ENCODE measurements around the gene FOXJ3.

FOXJ3 gene

DNA sequence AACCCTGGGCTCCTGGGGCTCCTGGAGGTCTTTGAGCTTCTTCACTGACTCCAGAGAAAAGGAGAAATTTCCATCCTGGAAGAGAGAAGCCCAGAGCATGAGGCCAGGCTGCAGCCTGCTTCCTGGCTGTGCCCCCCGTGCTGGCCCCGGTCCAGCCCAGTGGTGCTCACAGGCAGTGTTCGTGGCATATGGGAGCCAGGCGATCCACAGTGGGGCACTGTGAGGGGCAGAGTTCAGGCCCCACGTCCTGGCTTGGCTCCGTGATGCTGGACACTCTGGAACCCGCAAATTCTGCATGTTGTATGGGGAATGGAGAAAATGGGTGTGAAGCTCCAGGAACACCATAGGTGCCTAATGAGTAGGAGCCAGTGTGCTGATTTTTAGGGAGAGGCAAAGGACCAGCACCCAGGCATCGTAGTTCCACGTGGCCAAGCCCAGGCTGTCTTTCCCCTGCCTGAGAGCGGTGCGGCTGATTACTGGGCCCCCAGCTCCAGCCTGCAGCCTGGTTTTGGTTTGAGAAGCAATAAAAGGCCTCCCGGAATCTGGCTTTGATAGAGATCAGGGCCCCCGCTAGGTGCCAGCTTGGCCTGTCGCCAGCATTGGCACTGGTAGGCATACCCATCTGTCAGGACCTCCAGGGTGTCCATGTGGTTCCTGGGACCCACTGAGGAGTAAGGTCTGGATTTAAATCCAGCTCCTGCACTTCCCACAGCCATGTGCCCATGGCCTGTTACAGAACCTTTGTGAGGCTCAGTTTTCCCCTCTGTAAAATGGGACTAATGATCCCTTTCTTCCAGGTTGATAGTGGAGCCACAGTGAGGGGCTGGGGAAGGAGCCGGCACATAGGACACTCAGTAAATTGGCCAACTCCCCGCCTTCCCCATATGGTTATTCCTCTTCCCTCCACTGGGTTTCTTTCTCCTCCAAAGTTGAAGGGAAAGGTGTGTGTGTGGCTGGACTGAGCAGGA is 171.2 kb downstream of the FOXJ3 start:
- DNase-seq, result no peak

GRCh38 chr1:42163114-42163513 is 171.9 kb downstream of the FOXJ3 start:
- no peak for DNase-seq

DNA sequence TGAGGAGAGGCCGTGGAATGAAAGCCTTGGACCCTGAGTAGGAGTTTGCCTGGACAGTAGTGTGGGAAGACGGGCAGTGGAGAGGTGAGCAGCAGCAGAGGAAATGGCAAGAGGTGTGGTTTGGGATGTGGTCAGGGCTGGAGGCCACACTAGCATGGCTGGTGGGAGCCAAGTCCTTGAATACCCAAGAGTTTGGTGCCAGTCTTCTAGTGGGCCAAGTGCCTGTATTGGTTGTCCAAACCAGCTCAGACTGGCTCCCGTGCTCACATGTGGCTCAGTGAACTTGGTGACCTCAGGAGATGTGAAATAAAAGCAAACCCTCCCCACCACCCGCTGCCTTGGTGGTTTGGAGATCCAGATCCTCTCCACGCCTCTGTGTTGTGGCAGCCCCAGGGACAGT is 172.9 kb downstream of the FOXJ3 start:
- DNase-seq, result no peak

GRCh38 chr1:42158189-42158588 is 176.8 kb downstream of the FOXJ3 start:
- DNase-seq, result no peak

- DNase-seq, result peak; percentile 4
Observed at GRCh38 chr1:42157667-42158066, 177.4 kb downstream of the FOXJ3 start.

DNA sequence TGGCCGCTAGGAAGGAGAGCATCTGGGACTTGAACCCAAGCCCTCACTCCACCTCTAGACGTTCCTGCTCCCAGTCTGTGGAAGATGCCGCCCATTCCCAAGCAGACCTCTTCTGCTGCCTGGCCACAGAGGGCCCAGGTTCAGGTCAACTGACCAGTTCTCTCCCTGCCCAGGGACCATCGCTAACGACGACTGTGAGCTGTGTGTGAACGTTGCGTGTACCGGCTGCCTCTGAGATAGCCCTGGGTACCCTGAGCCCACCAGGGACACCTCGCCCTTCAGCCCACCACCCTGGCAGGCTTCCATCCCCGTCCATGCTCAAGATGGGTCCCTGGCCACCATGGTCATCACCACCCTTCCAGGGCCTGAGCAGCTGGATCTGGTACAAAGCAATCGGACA is 179.7 kb downstream of the FOXJ3 start:
- no peak for DNase-seq

DNA sequence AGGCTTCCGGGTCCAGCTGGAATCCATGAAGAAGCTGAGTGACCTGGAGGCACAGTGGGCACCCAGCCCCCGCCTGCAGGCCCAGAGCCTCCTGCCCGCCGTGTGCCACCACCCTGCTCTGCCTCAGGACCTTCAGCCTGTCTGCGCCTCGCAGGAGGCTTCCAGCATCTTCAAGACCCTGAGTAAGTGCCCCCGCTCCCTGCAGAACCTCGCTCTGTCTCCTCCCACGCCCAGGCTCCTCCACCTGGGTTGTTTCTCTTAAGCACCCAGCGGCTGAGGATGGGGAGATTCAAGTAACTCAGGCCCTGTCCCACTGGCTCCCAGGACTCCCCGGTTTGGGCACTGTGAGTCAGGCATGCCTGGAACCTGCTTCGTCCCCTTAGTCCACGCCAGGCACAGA is 180.3 kb downstream of the FOXJ3 start:
- no peak for DNase-seq

DNA sequence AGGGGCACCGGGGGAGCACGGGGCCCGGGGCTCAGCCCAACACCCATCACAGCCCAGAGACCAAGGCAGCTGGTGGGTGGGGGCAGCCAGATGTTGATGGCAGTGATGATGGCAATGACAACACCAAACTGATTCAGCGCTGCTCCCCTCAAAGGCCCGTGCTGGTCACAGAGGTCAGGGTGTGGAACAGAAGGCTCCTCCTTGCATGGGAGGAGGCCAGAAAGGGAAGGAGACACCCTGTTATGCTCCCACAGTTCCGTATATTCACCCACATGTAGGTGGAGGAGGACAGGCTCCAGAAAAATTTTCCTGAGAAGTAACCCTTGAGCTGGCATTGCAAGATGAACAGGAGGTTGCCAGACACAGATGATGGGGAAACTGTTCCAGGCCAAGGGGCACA is 181.4 kb downstream of the FOXJ3 start:
- DNase-seq, result no peak

GRCh38 chr1:42152907-42153600 is 182.0 kb downstream of the FOXJ3 start, which contains the start of gene GUCA2B:
GUCA2B (plus strand) TSS chr1:42153410; CDS start chr1:42153451, 41 bp downstream.
- no peak for DNase-seq

DNA sequence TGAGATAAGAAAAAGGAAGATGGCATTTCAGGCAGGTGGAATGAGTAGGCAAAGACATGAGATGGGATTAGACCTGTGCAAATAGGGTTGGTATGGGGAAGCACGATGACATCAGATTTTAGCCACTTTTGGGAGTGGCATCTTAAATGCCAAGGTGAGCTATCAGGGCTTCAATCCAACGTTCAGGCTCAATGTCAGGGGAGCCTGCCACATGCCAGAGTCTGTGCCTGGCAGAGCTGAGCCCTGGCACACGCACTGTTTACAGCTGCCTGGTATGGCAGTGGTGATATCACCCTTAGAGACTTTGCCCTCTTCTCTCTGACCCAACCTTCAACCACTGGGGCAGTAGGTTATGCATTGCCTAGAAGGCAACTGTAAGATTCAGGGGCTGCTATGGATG is 182.9 kb downstream of the FOXJ3 start:
- DNase-seq, result no peak

- DNase-seq, result no peak
Observed at GRCh38 chr1:42150651-42151050, 184.4 kb downstream of the FOXJ3 start.

GRCh38 chr1:42148166-42148565 is 186.9 kb downstream of the FOXJ3 start:
- DNase-seq, result no peak

GRCh38 chr1:42146626-42147320 is 188.3 kb downstream of the FOXJ3 start:
- DNase-seq, result peak; percentile 74

- no peak for DNase-seq
Observed at GRCh38 chr1:42145764-42146625, 189.0 kb downstream of the FOXJ3 start.

DNA sequence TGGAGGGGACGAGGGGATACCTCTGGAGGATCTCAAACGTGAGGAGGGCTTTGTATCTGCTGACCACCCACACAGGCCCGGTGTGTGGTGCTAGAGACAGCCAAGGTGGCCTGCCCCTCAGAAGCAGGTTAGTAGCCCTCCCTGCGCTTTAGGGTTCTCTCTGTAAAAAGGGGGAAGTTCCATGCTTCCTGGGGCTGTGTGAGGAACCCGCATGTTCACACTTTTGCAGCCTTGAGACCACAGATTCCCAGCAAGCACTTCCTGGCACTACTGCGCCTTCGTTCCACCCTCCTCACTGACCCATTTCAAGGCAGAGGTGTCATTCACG is 189.7 kb downstream of the FOXJ3 start:
- DNase-seq, result no peak

DNA sequence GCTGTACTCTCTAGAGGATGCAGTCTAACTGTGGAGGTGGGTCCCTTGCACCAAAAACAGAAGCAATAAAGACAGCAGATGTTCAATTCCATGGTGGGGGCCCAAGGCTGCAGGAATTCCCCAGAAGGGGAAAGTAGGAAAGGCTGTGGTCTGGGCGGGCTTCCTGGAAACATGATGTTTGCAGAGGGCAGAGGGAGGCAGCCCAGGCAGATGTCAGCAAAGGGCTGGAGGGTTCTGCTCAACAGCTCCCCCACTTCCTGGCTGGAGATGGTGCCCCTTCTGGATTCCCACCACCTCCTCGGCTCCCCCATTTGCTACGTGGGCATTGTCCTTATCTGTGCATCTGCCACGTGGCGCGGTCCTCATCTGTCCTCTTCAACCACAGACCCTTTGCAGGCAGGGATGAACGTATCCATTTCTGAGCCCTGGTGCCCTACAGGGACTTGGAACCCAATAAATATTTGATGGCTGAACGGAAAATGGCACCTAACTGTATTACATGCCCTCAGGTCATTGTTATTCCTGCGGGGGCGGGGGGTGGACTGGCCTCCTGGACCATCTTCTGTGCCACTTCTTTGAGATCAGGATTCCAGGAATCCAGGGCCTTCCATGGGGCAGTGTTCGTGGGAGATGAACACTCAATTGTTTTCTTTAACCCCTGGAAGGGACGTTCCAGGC is 190.2 kb downstream of the FOXJ3 start:
- no peak for DNase-seq

DNA sequence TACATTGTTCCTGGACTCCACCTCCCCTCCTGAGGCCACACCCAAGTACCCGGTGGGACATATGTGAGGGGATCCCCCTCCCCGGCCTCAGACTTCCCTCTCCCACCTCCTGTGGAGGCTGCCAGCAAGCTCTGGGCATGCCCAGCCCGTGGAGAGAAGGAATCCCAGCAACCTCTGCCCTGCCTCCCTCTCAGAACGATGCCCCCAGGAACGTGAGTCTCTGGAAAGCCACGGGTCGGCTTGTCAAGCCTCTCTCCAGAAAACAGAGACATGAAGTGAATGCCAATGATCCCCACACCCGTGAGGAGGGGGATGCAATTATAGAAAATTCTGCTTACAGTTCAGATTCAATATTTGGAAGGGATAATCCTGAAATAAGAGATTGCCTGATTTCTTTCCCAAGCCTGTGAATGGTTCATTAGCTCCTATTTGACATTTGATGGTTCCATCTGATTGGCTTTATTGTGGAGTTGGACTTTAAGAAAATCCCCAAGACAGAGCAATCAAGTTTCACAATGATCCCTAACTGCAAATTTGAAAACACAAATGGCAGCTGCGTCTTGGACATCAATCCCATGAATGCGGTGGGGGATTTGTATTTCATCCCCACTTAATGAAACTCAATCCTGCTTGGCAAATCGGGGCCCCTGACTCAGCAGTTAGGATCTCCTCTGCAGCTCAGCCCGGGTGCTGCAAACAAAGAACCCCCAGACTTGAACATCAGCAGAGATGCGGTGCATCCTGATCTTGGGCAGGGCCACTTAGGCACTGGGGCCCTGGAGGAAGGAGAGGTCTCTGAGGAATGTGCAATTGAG is 190.9 kb downstream of the FOXJ3 start:
- no peak for DNase-seq

- no peak for DNase-seq
Observed at GRCh38 chr1:42142894-42143675, 191.9 kb downstream of the FOXJ3 start.

- no peak for DNase-seq
Observed at GRCh38 chr1:42141978-42142377, 193.1 kb downstream of the FOXJ3 start.

DNA sequence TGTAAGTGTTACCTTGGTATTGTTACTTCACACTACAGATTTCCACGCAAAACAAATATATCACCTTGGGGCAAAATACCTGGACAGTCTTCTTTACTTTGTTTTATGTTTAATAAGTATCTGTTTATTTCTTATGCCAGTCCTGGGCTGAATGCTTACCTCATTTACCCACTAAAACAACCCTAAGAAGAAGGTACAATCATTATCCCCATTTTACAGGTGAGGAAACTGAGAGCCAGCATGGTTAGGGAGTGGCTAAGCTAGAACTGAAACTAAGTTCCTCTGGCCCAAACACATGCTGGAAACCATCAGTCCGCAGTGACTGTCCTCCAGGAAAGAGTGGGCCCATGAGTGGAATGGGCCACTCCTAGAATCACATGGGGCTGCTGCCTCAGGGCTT is 194.8 kb downstream of the FOXJ3 start:
- DNase-seq, result no peak

Measured in activated CD4-positive, alpha-beta T cell treated with anti-CD3 and anti-CD28 coated beads, Interleukin-10, Interleukin-2, amounts not matched to agents 100 ng/mL and 50 ng/mL, durations not matched to agents 16 hours and 8 hours (primary cell).